HepG2 (cell line): ENCODE measurements around the gene GNG7. TPM values are rescaled to one million over a fixed set of nuclear protein-coding genes. Genes with fewer than 3 reads are reported as not detected.

Experiments used
- AHR ChIP-seq: IDR thresholded peaks from 2 replicates; pipeline ENCODE4 v1.6.1; 2018; ENCODE audit warnings: missing genetic modification reagents, missing compliant biosample characterization
- ELF4 ChIP-seq: sonication (generic); formaldehyde crosslinking; IDR thresholded peaks from 2 replicates; pipeline ENCODE4 v1.5.0; 2020; ENCODE audit warnings: missing genetic modification reagents, mild to moderate bottlenecking, moderate library complexity, borderline replicate concordance
- GFI1 ChIP-seq: sonication (generic); formaldehyde crosslinking; IDR thresholded peaks from 2 replicates; pipeline ENCODE4 v1.5.0; 2020; ENCODE audit warnings: missing genetic modification reagents, mild to moderate bottlenecking, borderline replicate concordance
- MED13 ChIP-seq: sonication (generic); formaldehyde crosslinking; IDR thresholded peaks from 2 replicates; pipeline ENCODE4 v1.5.0; 2020; ENCODE audit warnings: missing genetic modification reagents
- TRIM24 ChIP-seq: sonication (generic); formaldehyde crosslinking; IDR thresholded peaks from 2 replicates; pipeline ENCODE4 v1.8.0; 2022; ENCODE audit warnings: mild to moderate bottlenecking, missing genetic modification reagents
- XRCC5 ChIP-seq: fragments of 200-400 bp; formaldehyde crosslinking; optimal IDR thresholded peaks from 2 replicates; pipeline ENCODE3; 2017; ENCODE audit warnings: mild to moderate bottlenecking, low read length
- ZBTB20 ChIP-seq: sonication (generic); formaldehyde crosslinking; IDR thresholded peaks from 2 replicates; pipeline ENCODE4 v1.8.1; 2023; ENCODE audit warnings: missing genetic modification reagents, low read depth, mild to moderate bottlenecking, borderline replicate concordance
- ZNF44 ChIP-seq: sonication (generic); formaldehyde crosslinking; IDR thresholded peaks from 2 replicates; pipeline ENCODE4 v1.5.1; 2020; ENCODE audit warnings: mild to moderate bottlenecking, missing genetic modification reagents
- ZNF563 ChIP-seq: sonication (generic); formaldehyde crosslinking; IDR thresholded peaks from 2 replicates; pipeline ENCODE4 v1.8.0; 2022; ENCODE audit warnings: mild to moderate bottlenecking, moderate library complexity, missing genetic modification reagents
- ZNF772 ChIP-seq: sonication (generic); formaldehyde crosslinking; IDR thresholded peaks from 2 replicates; pipeline ENCODE4 v1.5.0; 2020; ENCODE audit warnings: mild to moderate bottlenecking, missing genetic modification reagents
- polyA plus RNA-seq, 8 experiments: library from polyadenylated mRNA; depleted of rRNA in 3 of 8; stranded (reverse) in 7 of 8; unstranded in 1 of 8; fragments of >200 nt; fragmentation: Illumina TruSeq in 4 of 8; extraction: Trizol in 4 of 8; gene quantifications; 2 replicates each; pipeline versions ENCODE4 v1.2.1 to v1.2.3, GENCODE V29; 2011 to 2016; ENCODE audit warnings: low read depth in 4 of 8, missing spikeins in 1 of 8, mixed read lengths in 1 of 8; ENCODE audit not compliant: insufficient read depth in 1 of 8
- total RNA-seq, 5 experiments: library from RNA; depleted of rRNA; stranded (reverse); fragments of >200 nt; fragmentation: Illumina TruSeq; extraction: Trizol; gene quantifications; 2 replicates each; pipeline ENCODE4 v1.2.3, GENCODE V29; 2016; ENCODE audit warnings: low read depth in 1 of 5
- TF ChIP-seq, protein P1 (sequence below), 2 experiments: sonication (generic) in 1 of 2; formaldehyde crosslinking in 1 of 2; IDR thresholded peaks; 2 replicates each; pipeline versions ENCODE4 v1.4.0 to v1.6.1; 2016 to 2020; ENCODE audit warnings: borderline replicate concordance in 1 of 2, low read depth in 1 of 2, mild to moderate bottlenecking in 1 of 2, missing genetic modification reagents in 1 of 2
- TF ChIP-seq, protein P2 (sequence below): sonication (generic); formaldehyde crosslinking; IDR thresholded peaks from 2 replicates; pipeline ENCODE4 v1.5.0; 2020; ENCODE audit warnings: mild to moderate bottlenecking, missing genetic modification reagents
- TF ChIP-seq, protein P3 (sequence below): sonication (generic); formaldehyde crosslinking; IDR thresholded peaks from 2 replicates; pipeline ENCODE4 v1.5.0; 2020; ENCODE audit warnings: mild to moderate bottlenecking, missing genetic modification reagents, moderate library complexity

GNG7 gene
- total and polyA plus RNA-seq, 2 of the 13 experiments (the other 11 are each of a cell fraction or from before 2014, with no cell fraction given) = 1.4 to 3.3 TPM

DNA sequence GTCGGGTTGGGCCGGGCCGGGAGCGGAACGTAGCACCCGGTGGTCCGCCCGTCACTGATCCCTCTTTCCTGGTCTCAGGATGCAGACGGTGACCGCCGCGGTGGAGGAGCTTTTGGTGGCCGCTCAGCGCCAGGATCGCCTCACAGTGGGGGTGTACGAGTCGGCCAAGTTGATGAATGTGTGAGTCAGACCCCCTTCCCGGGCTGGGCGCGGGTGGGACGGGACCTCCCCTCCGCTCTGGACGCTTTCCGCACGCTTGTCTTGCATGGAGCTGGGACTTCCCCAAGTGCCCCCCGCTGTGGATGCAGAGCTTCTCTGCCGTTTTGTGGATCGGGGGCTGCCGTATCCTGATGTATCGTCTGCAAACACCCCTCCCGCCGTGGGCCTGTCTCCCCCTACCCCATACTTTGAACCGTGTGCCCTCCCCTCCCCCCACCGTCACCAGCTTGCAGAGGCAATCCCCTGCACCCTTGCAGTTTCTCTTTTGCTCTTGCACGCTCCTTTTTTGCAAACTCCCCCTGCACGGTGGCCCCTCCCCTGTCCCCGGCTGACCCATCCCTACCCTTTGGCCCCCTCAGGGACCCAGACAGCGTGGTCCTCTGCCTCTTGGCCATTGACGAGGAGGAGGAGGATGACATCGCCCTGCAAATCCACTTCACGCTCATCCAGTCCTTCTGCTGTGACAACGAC, 225.9 kb downstream of the GNG7 start (continued):
- TF ChIP-seq, protein P1, sequence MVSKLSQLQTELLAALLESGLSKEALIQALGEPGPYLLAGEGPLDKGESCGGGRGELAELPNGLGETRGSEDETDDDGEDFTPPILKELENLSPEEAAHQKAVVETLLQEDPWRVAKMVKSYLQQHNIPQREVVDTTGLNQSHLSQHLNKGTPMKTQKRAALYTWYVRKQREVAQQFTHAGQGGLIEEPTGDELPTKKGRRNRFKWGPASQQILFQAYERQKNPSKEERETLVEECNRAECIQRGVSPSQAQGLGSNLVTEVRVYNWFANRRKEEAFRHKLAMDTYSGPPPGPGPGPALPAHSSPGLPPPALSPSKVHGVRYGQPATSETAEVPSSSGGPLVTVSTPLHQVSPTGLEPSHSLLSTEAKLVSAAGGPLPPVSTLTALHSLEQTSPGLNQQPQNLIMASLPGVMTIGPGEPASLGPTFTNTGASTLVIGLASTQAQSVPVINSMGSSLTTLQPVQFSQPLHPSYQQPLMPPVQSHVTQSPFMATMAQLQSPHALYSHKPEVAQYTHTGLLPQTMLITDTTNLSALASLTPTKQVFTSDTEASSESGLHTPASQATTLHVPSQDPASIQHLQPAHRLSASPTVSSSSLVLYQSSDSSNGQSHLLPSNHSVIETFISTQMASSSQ (IDR thresholded peaks at IDR 0.05; ENCODE audit: low read depth) = no peak
- TF ChIP-seq, protein P1 (CRISPR knock-in tag; IDR thresholded peaks at IDR 0.05; ENCODE audit: borderline replicate concordance) = 0 out of 2 replicates have a peak, but pooled peaks have one; percentile 0
- TF ChIP-seq GFI1 (CRISPR knock-in tag) = peak; percentile 37; the same call in 1 of the 2 replicates
- no peak for TF ChIP-seq MED13 (CRISPR knock-in tag)
- no peak for TF ChIP-seq TRIM24 (CRISPR knock-in tag)
- TF ChIP-seq ZBTB20 (CRISPR knock-in tag) = no peak
- no peak for TF ChIP-seq ELF4
- TF ChIP-seq, protein P2, sequence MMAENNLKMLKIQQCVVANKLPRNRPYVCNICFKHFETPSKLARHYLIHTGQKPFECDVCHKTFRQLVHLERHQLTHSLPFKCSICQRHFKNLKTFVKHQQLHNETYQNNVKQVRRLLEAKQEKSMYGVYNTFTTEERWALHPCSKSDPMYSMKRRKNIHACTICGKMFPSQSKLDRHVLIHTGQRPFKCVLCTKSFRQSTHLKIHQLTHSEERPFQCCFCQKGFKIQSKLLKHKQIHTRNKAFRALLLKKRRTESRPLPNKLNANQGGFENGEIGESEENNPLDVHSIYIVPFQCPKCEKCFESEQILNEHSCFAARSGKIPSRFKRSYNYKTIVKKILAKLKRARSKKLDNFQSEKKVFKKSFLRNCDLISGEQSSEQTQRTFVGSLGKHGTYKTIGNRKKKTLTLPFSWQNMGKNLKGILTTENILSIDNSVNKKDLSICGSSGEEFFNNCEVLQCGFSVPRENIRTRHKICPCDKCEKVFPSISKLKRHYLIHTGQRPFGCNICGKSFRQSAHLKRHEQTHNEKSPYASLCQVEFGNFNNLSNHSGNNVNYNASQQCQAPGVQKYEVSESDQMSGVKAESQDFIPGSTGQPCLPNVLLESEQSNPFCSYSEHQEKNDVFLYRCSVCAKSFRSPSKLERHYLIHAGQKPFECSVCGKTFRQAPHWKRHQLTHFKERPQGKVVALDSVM (CRISPR knock-in tag) = 0 out of 2 replicates have a peak, but pooled peaks have one; percentile 20
- TF ChIP-seq XRCC5 = peak; percentile 7
- TF ChIP-seq, protein P3, sequence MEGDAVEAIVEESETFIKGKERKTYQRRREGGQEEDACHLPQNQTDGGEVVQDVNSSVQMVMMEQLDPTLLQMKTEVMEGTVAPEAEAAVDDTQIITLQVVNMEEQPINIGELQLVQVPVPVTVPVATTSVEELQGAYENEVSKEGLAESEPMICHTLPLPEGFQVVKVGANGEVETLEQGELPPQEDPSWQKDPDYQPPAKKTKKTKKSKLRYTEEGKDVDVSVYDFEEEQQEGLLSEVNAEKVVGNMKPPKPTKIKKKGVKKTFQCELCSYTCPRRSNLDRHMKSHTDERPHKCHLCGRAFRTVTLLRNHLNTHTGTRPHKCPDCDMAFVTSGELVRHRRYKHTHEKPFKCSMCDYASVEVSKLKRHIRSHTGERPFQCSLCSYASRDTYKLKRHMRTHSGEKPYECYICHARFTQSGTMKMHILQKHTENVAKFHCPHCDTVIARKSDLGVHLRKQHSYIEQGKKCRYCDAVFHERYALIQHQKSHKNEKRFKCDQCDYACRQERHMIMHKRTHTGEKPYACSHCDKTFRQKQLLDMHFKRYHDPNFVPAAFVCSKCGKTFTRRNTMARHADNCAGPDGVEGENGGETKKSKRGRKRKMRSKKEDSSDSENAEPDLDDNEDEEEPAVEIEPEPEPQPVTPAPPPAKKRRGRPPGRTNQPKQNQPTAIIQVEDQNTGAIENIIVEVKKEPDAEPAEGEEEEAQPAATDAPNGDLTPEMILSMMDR (CRISPR knock-in tag) = 0 out of 2 replicates have a peak, but pooled peaks have one; percentile 1
- no peak for TF ChIP-seq ZNF44
- TF ChIP-seq AHR (CRISPR knock-in tag) = no peak
- TF ChIP-seq ZNF772 (CRISPR knock-in tag) = 0 out of 2 replicates have a peak, but pooled peaks have one; percentile 4
- TF ChIP-seq ZNF563 (CRISPR knock-in tag) = peak; percentile 28
